GM18499 (cell line): ENCODE measurements around the gene MSANTD1.

Experiments used
- ATAC-seq: cut with Tn5 transposase; IDR thresholded peaks from one replicate; pipeline ENCODE4 v1.9.1; 2021; ENCODE audit warnings: moderate number of reproducible peaks; ENCODE audit not compliant: insufficient read depth, unreplicated experiment

Gene MSANTD1

GRCh38 chr4:3231471-3231870 lies 17.5 kb upstream of the MSANTD1 start:
- ATAC-seq, result no peak

- no peak for ATAC-seq
Measured at GRCh38 chr4:3232001-3232400, 17.0 kb upstream of the MSANTD1 start.

GRCh38 chr4:3232871-3233271 lies 16.1 kb upstream of the MSANTD1 start:
- ATAC-seq, result no peak

GRCh38 chr4:3233391-3234071 lies 15.4 kb upstream of the MSANTD1 start:
- no peak for ATAC-seq

GRCh38 chr4:3234171-3235029 lies 14.6 kb upstream of the MSANTD1 start:
- no peak for ATAC-seq

- no peak for ATAC-seq
Measured at GRCh38 chr4:3235030-3235345, 14.0 kb upstream of the MSANTD1 start.

GRCh38 chr4:3235581-3235980 lies 13.4 kb upstream of the MSANTD1 start:
- ATAC-seq, result no peak

GRCh38 chr4:3236326-3236878 lies 12.6 kb upstream of the MSANTD1 start:
- ATAC-seq, result no peak

- ATAC-seq, result no peak
Measured at GRCh38 chr4:3237266-3237665, 11.7 kb upstream of the MSANTD1 start.

- no peak for ATAC-seq
Measured at GRCh38 chr4:3237712-3238560, 11.0 kb upstream of the MSANTD1 start.

GRCh38 chr4:3238721-3239120 lies 10.2 kb upstream of the MSANTD1 start:
- no peak for ATAC-seq

- no peak for ATAC-seq
Measured at GRCh38 chr4:3239303-3239702, 9.7 kb upstream of the MSANTD1 start.

- no peak for ATAC-seq
Measured at GRCh38 chr4:3239998-3240920, 8.7 kb upstream of the MSANTD1 start.

- no peak for ATAC-seq
Measured at GRCh38 chr4:3240936-3241522, 7.9 kb upstream of the MSANTD1 start.

GRCh38 chr4:3241898-3242524 lies 6.9 kb upstream of the MSANTD1 start:
- no peak for ATAC-seq

- ATAC-seq, result no peak
Measured at GRCh38 chr4:3243136-3243780, 5.7 kb upstream of the MSANTD1 start.

- no peak for ATAC-seq
Measured at GRCh38 chr4:3244002-3244401, 5.0 kb upstream of the MSANTD1 start.

GRCh38 chr4:3244747-3245146 lies 4.2 kb upstream of the MSANTD1 start:
- ATAC-seq, result no peak
